GM18511 (cell line): Measurements from ENCODE around the gene DDX11.
"Not testable (repeated sequence)": the region's sequence is repeated elsewhere in the genome, so short reads cannot be mapped to it uniquely, and the experiment has no call there.

ENCODE experiments used
- ATAC-seq: cut with Tn5 transposase; IDR thresholded peaks from one replicate; pipeline ENCODE4 v1.9.1; 2021; ENCODE audit warnings: mild to moderate bottlenecking, moderate library complexity; ENCODE audit not compliant: unreplicated experiment

The DDX11 gene

GRCh38 chr12:31121022-31121728 lies 47.5 kb downstream of the DDX11 start:
- not testable (repeated sequence) for ATAC-seq

GRCh38 chr12:31122481-31122880 lies 48.8 kb downstream of the DDX11 start:
- ATAC-seq: no peak

- ATAC-seq: not testable (repeated sequence)
Observed at GRCh38 chr12:31124158-31124557, 50.5 kb downstream of the DDX11 start.

GRCh38 chr12:31125171-31125570 lies 51.5 kb downstream of the DDX11 start:
- not testable (repeated sequence) for ATAC-seq

GRCh38 chr12:31127209-31127848 lies 53.7 kb downstream of the DDX11 start:
- ATAC-seq: not testable (repeated sequence)

- not testable (repeated sequence) for ATAC-seq
Observed at GRCh38 chr12:31136581-31136980, 62.9 kb downstream of the DDX11 start.

- not testable (repeated sequence) for ATAC-seq
Observed at GRCh38 chr12:31144768-31145167, 71.1 kb downstream of the DDX11 start.

- not testable (repeated sequence) for ATAC-seq
Observed at GRCh38 chr12:31145296-31145695, 71.6 kb downstream of the DDX11 start.

- ATAC-seq: not testable (repeated sequence)
Observed at GRCh38 chr12:31147415-31147814, 73.8 kb downstream of the DDX11 start.

- ATAC-seq: not testable (repeated sequence)
Observed at GRCh38 chr12:31150766-31151165, 77.1 kb downstream of the DDX11 start.
